ENCODE data around the gene UBE2E2.
A peak's percentile ranks its signal among the peaks of the same experiment; 100 is the strongest.

The UBE2E2 gene

DNA sequence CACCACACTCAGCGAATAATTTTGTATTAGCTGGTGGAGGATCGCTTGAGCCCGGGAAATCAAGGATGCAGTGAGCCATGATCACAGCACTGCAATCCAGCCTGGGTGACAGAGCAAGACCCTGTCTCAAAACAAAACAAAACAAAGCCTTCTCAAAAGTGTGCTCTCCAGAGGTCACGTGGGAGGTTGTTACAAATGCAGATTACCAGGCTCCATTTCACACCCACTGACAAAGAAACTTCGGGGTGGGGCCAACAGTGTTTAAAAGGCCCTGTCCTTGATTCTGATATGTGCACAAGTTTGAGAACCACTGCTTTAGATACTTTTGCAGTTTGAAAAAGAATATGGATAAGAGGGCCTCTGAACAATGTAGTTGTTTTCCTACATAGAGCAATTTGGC is 80.5 kb downstream of the UBE2E2 start:
- DNase-seq: no peak

DNA sequence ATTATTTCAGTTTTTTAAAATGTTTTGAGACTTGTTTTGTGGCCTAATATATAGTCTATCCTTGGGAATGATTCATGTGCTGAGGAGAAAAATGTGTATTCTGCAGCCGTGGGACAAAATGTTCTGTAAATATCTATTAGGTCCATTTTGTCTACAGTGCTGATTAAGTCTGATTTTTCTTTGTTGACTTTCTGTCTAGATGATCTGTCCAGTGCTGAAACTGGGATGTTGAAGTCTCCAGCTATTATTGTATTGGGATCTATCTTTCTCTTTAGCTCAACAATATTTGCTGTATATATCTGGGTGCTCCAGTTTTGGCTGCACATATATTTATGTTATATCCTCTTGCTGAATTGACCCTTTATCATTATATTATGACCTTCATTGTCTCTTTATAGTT is 85.2 kb downstream of the UBE2E2 start:
- no peak for DNase-seq

GRCh38 chr3:23288715-23289114 is 85.6 kb downstream of the UBE2E2 start:
- DNase-seq: no peak

DNA sequence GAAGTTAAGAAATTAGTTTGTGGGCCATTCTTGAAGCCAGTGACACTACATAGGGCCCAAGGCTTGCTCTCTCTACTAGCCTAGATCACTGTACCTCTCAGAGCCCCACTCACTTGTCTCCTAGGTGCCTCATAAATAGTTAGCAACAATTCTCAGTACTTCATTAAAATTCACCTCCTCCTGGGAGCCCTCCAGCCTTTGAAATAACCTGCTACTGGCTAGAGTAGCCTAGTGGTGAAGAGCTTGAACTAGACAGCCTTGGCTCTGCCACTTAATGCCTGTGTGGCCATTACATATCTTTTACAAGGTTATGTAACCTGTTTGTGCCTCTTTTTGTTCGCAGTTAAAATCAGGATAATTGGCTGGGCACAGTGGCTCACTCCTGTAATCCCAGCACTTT is 89.3 kb downstream of the UBE2E2 start:
- no peak for DNase-seq

DNA sequence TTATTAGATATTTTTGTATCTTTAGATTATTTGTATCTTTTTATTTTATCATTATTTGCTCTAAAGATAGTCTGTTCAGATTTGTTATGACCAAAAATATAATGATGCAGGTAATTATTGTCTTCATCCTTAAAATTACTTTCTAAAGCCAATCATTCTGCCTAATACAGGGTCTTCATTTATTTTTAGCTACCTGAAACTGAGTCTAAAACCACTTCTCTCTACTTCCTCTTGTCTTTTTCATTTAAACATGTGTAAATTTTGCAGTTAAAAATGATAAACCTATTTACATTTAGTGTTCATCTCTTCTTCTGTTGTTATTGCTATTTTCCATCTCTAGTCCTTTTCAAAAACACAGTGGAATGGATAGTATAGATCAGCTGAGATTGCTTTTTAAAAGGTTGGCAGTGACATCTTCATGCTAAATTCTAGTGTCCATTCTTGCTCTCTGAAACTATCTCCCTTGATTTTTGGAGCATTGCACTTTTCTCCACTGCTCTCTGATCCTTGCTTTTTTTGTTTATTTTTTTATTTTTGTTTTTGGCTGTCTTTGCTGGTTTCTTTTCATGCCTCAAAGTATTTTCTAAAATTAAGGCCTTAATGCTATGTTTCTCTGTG is 91.8 kb downstream of the UBE2E2 start:
- DNase-seq: no peak

GRCh38 chr3:23301819-23302218 is 98.7 kb downstream of the UBE2E2 start:
- no peak for DNase-seq

- DNase-seq: no peak
Observed at GRCh38 chr3:23302271-23302670, 99.1 kb downstream of the UBE2E2 start.

- DNase-seq: peak in 1 of 3 experiments; percentile 10
Observed at GRCh38 chr3:23303601-23304217, 100.6 kb downstream of the UBE2E2 start.

GRCh38 chr3:23304424-23304823 is 101.3 kb downstream of the UBE2E2 start:
- no peak for DNase-seq

DNA sequence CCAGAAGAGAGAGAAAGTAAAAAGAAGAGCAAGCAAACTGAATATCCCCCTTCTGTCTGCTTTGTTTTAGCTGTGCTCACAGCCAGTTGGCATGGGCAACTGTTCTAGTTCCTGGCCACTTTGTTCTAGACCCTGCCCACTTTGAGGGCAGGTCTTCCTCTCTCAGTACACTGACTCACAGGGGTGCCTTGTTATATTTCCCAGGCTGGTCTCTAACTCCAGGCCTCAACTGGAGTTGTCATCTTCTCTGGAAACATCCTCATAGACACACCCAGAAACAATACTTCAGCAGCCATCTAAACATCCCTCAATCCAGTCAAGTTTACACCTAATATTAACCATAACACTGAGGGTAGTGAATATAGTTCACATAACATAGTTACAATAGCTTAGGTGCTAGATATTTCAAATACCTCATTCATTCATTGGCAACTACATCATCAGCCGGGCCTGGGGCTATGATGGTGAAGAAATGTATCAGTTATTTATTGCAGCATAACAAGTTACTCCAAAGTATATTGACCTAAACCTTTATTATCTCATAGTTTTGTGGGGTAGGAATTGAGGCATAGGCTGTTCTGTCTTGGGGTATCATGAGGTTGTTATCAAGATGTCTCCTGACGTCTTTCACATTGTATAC is 106.0 kb downstream of the UBE2E2 start:
- no peak for DNase-seq

DNA sequence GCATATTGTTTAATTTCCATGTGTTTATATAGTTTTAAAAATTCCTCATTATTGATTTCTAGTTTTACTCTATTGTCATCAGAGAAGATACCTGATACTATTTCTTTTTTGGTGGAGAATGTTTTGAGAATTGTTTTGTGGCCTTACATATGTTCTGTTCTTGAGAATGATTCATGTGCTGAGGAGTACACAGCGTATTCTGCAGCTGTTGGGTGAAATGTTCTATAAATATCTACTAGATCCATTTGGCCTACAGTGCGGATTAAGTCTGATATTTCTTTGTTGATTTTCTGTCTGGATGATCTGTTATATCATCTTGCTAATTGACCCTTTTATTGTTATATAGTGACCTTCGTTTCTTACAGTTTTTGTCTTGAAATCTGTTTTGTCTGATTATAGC is 109.7 kb downstream of the UBE2E2 start:
- DNase-seq: no peak

DNA sequence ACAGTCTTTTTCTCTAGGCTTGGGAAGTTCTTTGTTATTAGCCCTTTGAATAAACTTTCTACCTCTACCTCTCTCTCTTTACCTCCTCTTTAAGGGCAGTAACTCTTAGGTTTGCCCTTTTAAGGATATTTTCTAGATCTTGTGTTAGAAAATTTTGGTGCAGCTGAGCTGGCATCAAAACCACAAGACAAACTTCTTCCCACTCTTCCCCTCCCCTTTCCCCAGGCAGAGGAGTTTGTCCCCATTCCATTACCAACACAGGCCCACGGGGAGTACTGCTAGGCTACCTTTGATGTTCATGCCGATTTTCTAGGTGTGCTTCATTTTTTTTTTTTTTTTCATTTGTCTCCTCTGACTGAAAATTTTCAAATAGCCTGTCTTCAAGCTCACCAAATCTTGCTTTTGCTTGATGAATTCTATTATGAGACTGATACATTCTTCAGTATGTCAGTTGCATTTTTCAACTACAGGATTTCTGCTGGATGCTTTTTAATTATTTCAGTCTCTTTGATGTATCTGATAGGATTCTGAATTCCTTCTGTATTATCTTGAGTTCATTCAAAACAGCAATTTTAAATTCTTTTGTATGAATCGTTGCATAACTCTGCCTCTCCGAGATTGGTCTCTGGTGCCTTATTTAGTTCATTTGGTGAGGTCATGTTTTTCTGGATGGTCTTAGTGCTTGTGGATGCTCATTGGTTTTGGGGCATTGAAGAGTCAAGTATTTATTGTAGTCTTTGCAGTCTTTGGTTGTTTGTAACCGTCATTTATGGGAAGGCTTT is 112.0 kb downstream of the UBE2E2 start:
- DNase-seq: no peak

DNA sequence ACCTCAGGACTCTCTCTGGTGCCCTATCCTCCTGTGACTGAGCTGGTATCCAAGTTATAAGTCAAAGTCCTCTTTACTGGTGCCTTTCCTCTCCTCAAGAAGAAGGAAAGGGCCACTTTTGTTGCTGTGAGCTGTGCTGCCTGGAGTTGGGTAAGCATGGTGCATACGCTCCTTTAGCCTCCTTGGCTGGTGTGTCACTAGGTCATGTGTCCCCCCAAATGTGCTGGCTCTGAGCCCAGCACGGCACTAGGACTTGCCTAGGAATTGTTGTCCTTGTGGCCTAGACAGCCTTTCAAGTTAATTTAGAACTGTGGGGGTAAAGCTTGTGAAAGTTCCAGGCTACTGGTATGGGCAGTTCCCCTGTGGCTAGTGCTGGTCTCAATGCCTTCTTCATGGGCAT is 113.8 kb downstream of the UBE2E2 start:
- no peak for DNase-seq

DNA sequence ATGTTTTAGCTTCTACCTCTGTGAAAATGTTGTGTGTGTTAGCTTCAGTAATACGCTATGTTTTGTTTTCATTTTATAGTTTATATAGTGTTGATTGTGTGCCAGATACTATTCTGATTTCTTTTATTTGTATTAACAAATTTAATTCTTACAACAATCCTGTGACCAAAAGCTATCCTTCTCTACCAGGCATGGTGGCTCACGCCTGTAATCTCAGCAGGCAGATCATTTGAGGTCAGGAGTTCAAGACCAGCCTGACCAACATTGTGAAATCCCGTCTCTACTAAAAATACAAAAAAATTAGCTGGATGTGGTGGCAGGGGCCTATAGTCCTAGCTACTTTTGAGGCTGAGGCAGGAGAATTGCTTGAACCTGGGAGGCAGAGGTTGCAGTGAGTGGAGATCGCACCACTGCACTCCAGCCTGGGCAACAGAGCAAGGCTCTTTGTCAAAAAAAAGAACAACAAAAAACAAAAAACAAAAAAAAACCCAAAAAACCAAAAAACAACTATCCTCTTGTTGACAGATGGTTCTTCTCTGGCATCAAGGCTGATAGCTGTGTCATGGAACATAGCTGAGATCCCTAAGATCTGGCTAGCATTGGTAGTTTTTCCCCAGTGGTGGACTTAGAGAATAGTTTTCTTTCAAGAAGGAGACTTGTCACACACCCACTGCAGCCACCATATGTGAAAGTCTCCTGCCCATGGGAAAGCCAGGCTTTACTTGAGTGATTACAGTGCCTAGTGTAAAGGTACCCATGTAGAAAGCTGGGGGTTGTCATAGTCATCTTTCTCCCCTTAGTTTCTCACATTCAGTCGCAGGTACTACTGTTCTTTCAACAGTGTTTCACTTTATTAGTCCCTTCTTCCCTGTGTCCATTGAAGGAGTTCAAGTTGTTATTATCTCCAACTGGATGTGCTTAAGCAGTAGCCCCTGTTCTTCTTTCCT is 116.5 kb downstream of the UBE2E2 start:
- DNase-seq: no peak

GRCh38 chr3:23320586-23321570 is 117.8 kb downstream of the UBE2E2 start:
- DNase-seq: no peak

DNA sequence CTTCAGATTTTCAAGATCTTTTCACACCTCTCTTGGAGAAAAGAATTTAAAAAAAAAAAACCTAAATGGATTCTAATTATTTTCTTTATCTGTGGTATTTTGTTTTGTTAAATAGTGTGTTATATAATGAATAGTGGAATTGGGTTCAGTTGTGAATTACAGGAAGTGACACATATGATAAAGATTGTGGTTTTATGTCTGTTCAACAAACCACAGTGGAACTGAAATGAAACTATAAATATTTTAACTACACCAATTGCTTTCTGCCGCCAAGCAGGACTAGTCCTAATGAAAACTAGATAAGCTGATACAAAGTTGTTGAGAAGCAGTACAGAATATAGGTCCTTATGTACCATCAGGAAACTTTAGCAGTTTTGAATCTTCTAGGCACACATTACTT is 121.6 kb downstream of the UBE2E2 start:
- no peak for DNase-seq

DNA sequence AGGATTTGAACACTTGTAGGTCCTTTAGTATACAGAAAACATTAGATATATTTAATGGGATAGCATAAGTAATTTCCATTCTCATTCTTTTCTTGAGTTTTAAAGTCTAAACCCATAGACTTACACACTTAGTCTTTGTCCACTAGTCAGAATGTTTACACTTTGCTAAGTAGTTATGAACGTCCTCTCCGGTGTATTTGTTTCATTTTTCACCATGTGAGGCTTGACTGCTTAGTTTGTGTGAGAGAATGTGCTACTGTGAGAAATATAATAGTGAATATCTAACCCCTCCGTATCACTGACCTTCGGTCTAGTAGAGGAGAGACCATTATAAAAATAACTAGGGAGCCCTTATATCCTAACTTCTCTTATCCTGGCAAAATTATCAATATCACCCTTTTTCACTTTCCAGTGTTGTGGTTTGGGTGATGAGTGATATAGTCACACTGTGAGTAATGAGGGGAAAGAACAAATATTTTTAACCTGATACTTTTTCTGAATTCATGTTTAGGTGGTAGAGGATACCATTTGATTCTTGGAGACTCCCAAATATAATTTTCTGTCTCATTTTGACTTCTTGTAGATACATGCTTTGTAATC is 122.4 kb downstream of the UBE2E2 start:
- no peak for DNase-seq

GRCh38 chr3:23329471-23330105 is 126.5 kb downstream of the UBE2E2 start:
- no peak for DNase-seq

DNA sequence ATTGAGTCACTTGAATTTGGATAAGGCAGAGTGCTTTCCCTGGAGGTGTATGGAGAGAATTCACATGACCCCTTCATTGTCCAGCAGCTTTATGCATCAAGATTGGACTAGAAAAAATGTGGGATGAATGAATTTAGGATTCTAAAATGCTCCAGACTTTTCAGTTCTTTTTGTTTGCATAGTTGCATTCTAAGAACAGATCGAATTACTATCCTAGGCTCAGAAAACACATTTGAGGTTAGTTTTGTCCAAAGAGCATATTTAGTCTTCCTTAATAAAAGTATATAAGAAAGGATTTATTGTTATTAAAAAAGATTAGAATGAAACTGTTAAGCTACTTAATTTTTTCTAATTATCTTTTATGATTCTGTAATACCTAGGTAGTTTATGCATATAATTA is 127.4 kb downstream of the UBE2E2 start:
- no peak for DNase-seq
